Gastroesophageal sphincter (tissue), 4 donors: ENCODE measurements around the gene TBC1D4. TPM values are rescaled to one million over a fixed set of nuclear protein-coding genes. Genes with fewer than 3 reads are reported as not detected.

Experiments used
- ATAC-seq: fragments of 150-250 bp; one replicate; pipeline ENCODE4 v1.9.1; 2016; ENCODE audit warnings: mild to moderate bottlenecking, moderate library complexity
- H3K27ac ChIP-seq, 4 donors: fragments of 200-600 bp; sonication (generic) in 3 of 4; 1 replicate in 3 of 4; 2 replicates in 1 of 4; pipeline ENCODE4 v1.5.1; 2016 to 2019
- H3K27me3 ChIP-seq: fragments of 200-600 bp; sonication (generic); one replicate; pipeline ENCODE4 v1.5.1; 2019
- H3K36me3 ChIP-seq, 2 donors: fragments of 200-600 bp; sonication (generic); one replicate each; pipeline ENCODE4 v1.5.1; 2019; ENCODE audit warnings: control low read depth in 1 of 2
- H3K4me1 ChIP-seq, 3 donors: fragments of 200-600 bp; sonication (generic); 1 replicate in 2 of 3; 2 replicates in 1 of 3; pipeline ENCODE4 v1.5.1; 2016 to 2019; ENCODE audit warnings: control low read depth in 2 of 3
- H3K4me3 ChIP-seq, 2 donors: fragments of 200-600 bp; sonication (generic); one replicate each; pipeline ENCODE4 v1.5.1; 2019; ENCODE audit warnings: mild to moderate bottlenecking in 1 of 2, moderate library complexity in 1 of 2
- H3K9me3 ChIP-seq, 3 donors: fragments of 200-600 bp; sonication (generic); one replicate each; pipeline ENCODE4 v1.5.1; 2017 to 2019; ENCODE audit warnings: control low read depth in 2 of 3
- EP300 ChIP-seq: sonication (generic); formaldehyde crosslinking; IDR thresholded peaks from one replicate; pipeline ENCODE4 v1.6.1; 2017; ENCODE audit warnings: antibody characterized with exemption, mild to moderate bottlenecking
- POLR2A ChIP-seq, 2 donors: fragments of 450-650 bp; IDR thresholded peaks; one replicate each; pipeline ENCODE4 v1.6.1; 2017; ENCODE audit warnings: antibody characterized with exemption in 2 of 2, mild to moderate bottlenecking in 2 of 2, moderate library complexity in 1 of 2
- POLR2AphosphoS5 ChIP-seq: sonication (generic); formaldehyde crosslinking; IDR thresholded peaks from one replicate; pipeline ENCODE4 v1.6.1; 2017; ENCODE audit warnings: antibody characterized with exemption
- WGBS, 2 donors: methylation state at CpG; one replicate each; pipeline ENCODE4 v1.1.5; 2018; ENCODE audit warnings: low coverage in 1 of 2; 5-methylcytosine and 5-hydroxymethylcytosine counted together
- total RNA-seq, 4 donors: library from RNA; depleted of rRNA; stranded (reverse); fragments of >200 nt; gene quantifications; one replicate each; pipeline ENCODE4 v1.1.0, GENCODE V29; 2016
- TF ChIP-seq, protein P1 (sequence below), 4 experiments: fragments of 200-600 bp in 2 of 4; fragments of 450-650 bp in 2 of 4; sonication (generic) in 1 of 4; IDR thresholded peaks; one replicate each; pipeline ENCODE4 v1.5.1; 2017 to 2019; ENCODE audit warnings: antibody characterized with exemption in 4 of 4, mild to moderate bottlenecking in 2 of 4, moderate library complexity in 2 of 4

The TBC1D4 gene
- total RNA-seq, 4 donors from 2014 or later: 12.8 to 28.0 (median 22.4) TPM

- Histone ChIP-seq H3K27me3 (no peaks in the 10 kb centered on the region), H3K27ac (no peak overlapping the region), H3K9me3 (no peaks in the 10 kb centered on the region), H3K4me3 (no peak overlapping the region), H3K36me3 (peaks cover 0 to 11% of the 10 kb centered on the region in 2 donors), H3K4me1 (peaks cover 0 to 4% (median 2%) of the 10 kb centered on the region in 3 donors)
- 82 to 86% methylated on average over 1 to 3 of the region's 3 CpGs for WGBS, 2 donors
- TF ChIP-seq, protein P1, sequence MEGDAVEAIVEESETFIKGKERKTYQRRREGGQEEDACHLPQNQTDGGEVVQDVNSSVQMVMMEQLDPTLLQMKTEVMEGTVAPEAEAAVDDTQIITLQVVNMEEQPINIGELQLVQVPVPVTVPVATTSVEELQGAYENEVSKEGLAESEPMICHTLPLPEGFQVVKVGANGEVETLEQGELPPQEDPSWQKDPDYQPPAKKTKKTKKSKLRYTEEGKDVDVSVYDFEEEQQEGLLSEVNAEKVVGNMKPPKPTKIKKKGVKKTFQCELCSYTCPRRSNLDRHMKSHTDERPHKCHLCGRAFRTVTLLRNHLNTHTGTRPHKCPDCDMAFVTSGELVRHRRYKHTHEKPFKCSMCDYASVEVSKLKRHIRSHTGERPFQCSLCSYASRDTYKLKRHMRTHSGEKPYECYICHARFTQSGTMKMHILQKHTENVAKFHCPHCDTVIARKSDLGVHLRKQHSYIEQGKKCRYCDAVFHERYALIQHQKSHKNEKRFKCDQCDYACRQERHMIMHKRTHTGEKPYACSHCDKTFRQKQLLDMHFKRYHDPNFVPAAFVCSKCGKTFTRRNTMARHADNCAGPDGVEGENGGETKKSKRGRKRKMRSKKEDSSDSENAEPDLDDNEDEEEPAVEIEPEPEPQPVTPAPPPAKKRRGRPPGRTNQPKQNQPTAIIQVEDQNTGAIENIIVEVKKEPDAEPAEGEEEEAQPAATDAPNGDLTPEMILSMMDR (IDR thresholded peaks at IDR 0.05): no peak
- TF ChIP-seq POLR2AphosphoS5 (no peak), EP300 (no peak), POLR2A (IDR thresholded peaks at IDR 0.05) (no peak)
- no peak for ATAC-seq
These were observed 154.8 kb downstream of the TBC1D4 start for GRCh38 chr13:75327135-75327510.

DNA sequence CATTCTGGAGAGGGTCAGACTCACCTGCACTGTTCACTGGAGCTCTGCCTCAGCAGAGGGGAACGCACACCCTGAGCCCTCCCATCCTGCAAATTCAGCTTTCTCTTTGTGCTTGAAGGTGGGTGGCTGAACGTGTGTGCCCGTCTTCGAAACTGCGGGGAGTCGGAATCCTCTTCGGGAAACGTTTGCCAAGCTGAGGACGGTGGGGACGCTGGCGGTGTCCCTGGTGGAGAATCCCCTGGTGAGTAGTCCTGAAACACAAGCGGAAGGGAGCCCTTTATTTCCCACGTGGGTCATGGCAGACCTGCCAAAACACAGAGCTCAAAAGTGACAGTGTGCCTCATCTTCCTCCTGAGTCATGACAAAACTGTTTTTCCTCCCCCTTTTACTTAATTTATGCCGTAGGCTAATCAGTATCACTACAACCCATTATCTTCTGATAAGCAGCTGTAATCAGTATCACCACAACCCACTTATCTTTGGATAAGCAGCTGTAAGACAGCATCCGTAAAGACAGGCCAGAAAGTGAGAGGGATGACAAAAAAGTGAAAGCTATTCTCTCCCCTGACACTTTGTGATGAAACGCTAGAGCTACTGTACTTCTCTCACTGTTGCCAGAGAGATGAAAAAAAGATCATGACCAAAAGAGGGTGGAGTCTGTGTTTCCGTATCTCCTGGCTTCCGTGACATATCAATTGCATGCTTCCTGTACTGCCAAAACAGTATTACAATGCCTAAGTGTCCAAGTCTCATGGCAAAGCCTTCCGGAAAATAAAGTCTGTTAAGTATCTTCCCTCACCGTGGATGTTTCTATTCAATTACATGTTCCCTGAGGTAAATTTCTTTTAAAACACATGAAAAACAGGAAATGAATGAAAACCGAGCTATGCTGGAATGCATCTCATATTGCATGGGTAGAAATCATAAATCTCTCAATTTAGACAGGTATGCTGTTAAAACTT lies 155.5 kb downstream of the TBC1D4 start:
- WGBS, 2 donors: 51 to 75% methylated on average over 14 to 18 of the region's 21 CpGs
- TF ChIP-seq, protein P1 (IDR thresholded peaks at IDR 0.05): no peak
- TF ChIP-seq EP300: no peak
- TF ChIP-seq POLR2A (IDR thresholded peaks at IDR 0.05): no peak
- no peak for TF ChIP-seq POLR2AphosphoS5
- Histone ChIP-seq H3K4me3 (peak overlapping the region in 1 of 2 donors; percentile 19), H3K36me3 (peaks cover 0 to 11% of the 10 kb centered on the region in 2 donors), H3K27ac (peak overlapping the region in 2 of 4 donors; percentile 17 to 26), H3K4me1 (peaks cover 0 to 4% (median 0%) of the 10 kb centered on the region in 3 donors), H3K9me3 (no peaks in the 10 kb centered on the region), H3K27me3 (no peaks in the 10 kb centered on the region)
- ATAC-seq: no peak

- H3K9me3 ChIP-seq: no peaks in the 10 kb centered on the region
- peaks cover 0 to 4% (median 0%) of the 10 kb centered on the region in 3 donors for H3K4me1 ChIP-seq
- no peak for ATAC-seq
- 60 to 65% methylated on average over 3 to 4 of the region's 4 CpGs for WGBS, 2 donors
- no peak for TF ChIP-seq POLR2A (IDR thresholded peaks at IDR 0.05)
- no peak for TF ChIP-seq EP300
- TF ChIP-seq POLR2AphosphoS5: no peak
- TF ChIP-seq, protein P1 (IDR thresholded peaks at IDR 0.05): no peak
- peak overlapping the region in 1 of 4 donors; percentile 26 for H3K27ac ChIP-seq
- H3K27me3 ChIP-seq: no peaks in the 10 kb centered on the region
- H3K4me3 ChIP-seq: no peak overlapping the region
- peaks cover 0 to 11% of the 10 kb centered on the region in 2 donors for H3K36me3 ChIP-seq
These were observed 156.3 kb downstream of the TBC1D4 start for GRCh38 chr13:75325711-75326110.

DNA sequence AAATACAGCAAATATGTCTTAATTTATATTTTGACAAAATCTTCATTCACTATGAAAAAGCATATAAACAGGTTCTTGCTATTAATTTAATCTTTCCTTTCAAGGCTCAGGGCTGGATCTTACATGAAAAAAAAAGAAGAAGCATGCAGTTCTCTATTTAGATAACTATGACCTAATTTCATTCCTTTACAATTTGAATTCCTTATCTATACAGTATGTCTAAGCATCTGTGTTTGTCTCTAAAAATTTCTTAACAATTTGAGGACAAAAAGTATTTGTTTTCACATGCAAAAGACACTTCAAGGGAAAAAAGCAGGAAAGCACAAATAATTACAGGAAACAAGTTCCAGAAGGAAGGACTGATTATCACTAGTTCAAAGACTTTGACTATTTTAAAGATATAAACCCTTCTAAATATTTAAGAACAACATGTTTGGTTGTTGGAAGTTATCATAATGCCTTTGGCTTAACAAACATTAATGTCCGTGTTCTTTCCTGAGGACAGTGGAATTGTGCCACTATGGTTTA lies 157.5 kb downstream of the TBC1D4 start:
- no peak overlapping the region for H3K4me3 ChIP-seq
- H3K4me1 ChIP-seq: peaks cover 0 to 4% (median 0%) of the 10 kb centered on the region in 3 donors
- TF ChIP-seq EP300: no peak
- no peak for TF ChIP-seq POLR2A (IDR thresholded peaks at IDR 0.05)
- TF ChIP-seq, protein P1 (IDR thresholded peaks at IDR 0.05): no peak
- TF ChIP-seq POLR2AphosphoS5: no peak
- no peak overlapping the region for H3K27ac ChIP-seq
- ATAC-seq: no peak
- peaks cover 0 to 11% of the 10 kb centered on the region in 2 donors for H3K36me3 ChIP-seq
- no peaks in the 10 kb centered on the region for H3K9me3 ChIP-seq
- 64 to 79% methylated on average over 1 of the region's 1 CpG for WGBS, 2 donors
- no peaks in the 10 kb centered on the region for H3K27me3 ChIP-seq
